GM10847 (cell line): Measurements from ENCODE around the gene NFU1.

ENCODE experiments used
- POLR2A ChIP-seq: IDR thresholded peaks from 2 replicates; pipeline ENCODE4 v1.6.1; 2011; ENCODE audit not compliant: insufficient read length; ENCODE audit errors: extremely low read depth

The NFU1 gene

GRCh38 chr2:69436938-69437750, at the start of gene NFU1:
Gene NFU1, minus strand, starts transcription at chr2:69437435. Its CDS starts 13 bp downstream, at chr2:69437422.
- TF ChIP-seq POLR2A: peak; percentile 91

- TF ChIP-seq POLR2A: no peak
Measured at GRCh38 chr2:69483696-69484095, 46.5 kb upstream of the NFU1 start.

GRCh38 chr2:69483024-69483423, 45.8 kb upstream of the NFU1 start:
- no peak for TF ChIP-seq POLR2A

- TF ChIP-seq POLR2A: no peak
Measured at GRCh38 chr2:69482471-69482870, 45.2 kb upstream of the NFU1 start.

GRCh38 chr2:69481421-69481820, 44.2 kb upstream of the NFU1 start:
- TF ChIP-seq POLR2A: no peak

- TF ChIP-seq POLR2A: no peak
Measured at GRCh38 chr2:69477627-69478026, 40.4 kb upstream of the NFU1 start.

- no peak for TF ChIP-seq POLR2A
Measured at GRCh38 chr2:69474688-69475087, 37.5 kb upstream of the NFU1 start.

- TF ChIP-seq POLR2A: no peak
Measured at GRCh38 chr2:69471793-69472192, 34.6 kb upstream of the NFU1 start.

GRCh38 chr2:69470911-69471310, 33.7 kb upstream of the NFU1 start:
- TF ChIP-seq POLR2A: no peak

GRCh38 chr2:69469784-69470183, 32.5 kb upstream of the NFU1 start:
- TF ChIP-seq POLR2A: no peak

GRCh38 chr2:69469375-69469774, 32.1 kb upstream of the NFU1 start:
- no peak for TF ChIP-seq POLR2A

GRCh38 chr2:69466728-69467127, 29.5 kb upstream of the NFU1 start:
- no peak for TF ChIP-seq POLR2A

- TF ChIP-seq POLR2A: no peak
Measured at GRCh38 chr2:69465513-69466456, 28.6 kb upstream of the NFU1 start.

- no peak for TF ChIP-seq POLR2A
Measured at GRCh38 chr2:69464575-69464974, 27.3 kb upstream of the NFU1 start.

- TF ChIP-seq POLR2A: no peak
Measured at GRCh38 chr2:69462780-69463179, 25.5 kb upstream of the NFU1 start.

- no peak for TF ChIP-seq POLR2A
Measured at GRCh38 chr2:69461404-69461803, 24.2 kb upstream of the NFU1 start.

- no peak for TF ChIP-seq POLR2A
Measured at GRCh38 chr2:69459936-69460335, 22.7 kb upstream of the NFU1 start.
